AG04449 (cell line): ENCODE results near the gene TSACC.

ENCODE experiments used
- CTCF ChIA-PET: fragments of 350-600 bp; formaldehyde crosslinking; extraction: SDS; loops from one replicate; lab custom pipeline; 2021; ENCODE audit warnings: antibody characterized with exemption; lab: Yijun Ruan, JAX
- POLR2A ChIA-PET: fragments of 400-600, 350-600 bp; formaldehyde crosslinking; extraction: SDS; loops from one replicate; lab custom pipeline; 2020; ENCODE audit warnings: antibody characterized with exemption, inconsistent platforms; lab: Yijun Ruan, JAX
- DNase-seq: peaks from one replicate; pipeline ENCODE4 v3.0.0-alpha.2; 2010; ENCODE audit warnings: low read depth, low spot score
- H3K4me3 ChIP-seq: 2 replicates; pipeline ENCODE4 v1.5.1; 2011; ENCODE audit warnings: low read depth, mild to moderate bottlenecking, control low read depth, low read length
- CTCF ChIP-seq: IDR thresholded peaks from one replicate; pipeline ENCODE4 v1.5.1; 2011; ENCODE audit warnings: mild to moderate bottlenecking, moderate library complexity, low read length, control low read depth, inconsistent platforms; ENCODE audit not compliant: insufficient read depth; ENCODE audit errors: missing control alignments

TSACC gene

GRCh38 chr1:156295391-156295947 lies 42.9 kb upstream of the TSACC start, which contains the start of gene GLMP:
TSS of gene GLMP (minus strand) at chr1:156295679. CDS start at chr1:156295645, 34 bp downstream.
- no peak for DNase-seq
- peak within 1 kb of the TSS; percentile 75 for H3K4me3 ChIP-seq
- CTCF ChIA-PET = interaction anchor here (1.3 kb wide), 1 partner anchor 13 kb away, joined by 6 read pairs; the partner anchor contains the start of gene SMG5
- TF ChIP-seq CTCF = no peak
- POLR2A ChIA-PET = interaction anchor here (1.1 kb wide), 1 partner anchor 12 kb away, joined by 7 read pairs; the partner anchor contains the start of genes SMG5 and TMEM79

GRCh38 chr1:156298852-156299357 lies 39.4 kb upstream of the TSACC start, which contains the start of gene VHLL:
TSS of gene VHLL (minus strand) at chr1:156299307. CDS start at chr1:156299189, 118 bp downstream.
- H3K4me3 ChIP-seq = no peak within 1 kb of the TSS
- ChIA-PET CTCF (interaction anchor here (1.4 kb wide), 1 partner anchor 21 kb away, joined by 5 read pairs; no protein-coding TSS in a partner anchor), POLR2A (no interaction called here)
- TF ChIP-seq CTCF = no peak
- DNase-seq = no peak

DNA sequence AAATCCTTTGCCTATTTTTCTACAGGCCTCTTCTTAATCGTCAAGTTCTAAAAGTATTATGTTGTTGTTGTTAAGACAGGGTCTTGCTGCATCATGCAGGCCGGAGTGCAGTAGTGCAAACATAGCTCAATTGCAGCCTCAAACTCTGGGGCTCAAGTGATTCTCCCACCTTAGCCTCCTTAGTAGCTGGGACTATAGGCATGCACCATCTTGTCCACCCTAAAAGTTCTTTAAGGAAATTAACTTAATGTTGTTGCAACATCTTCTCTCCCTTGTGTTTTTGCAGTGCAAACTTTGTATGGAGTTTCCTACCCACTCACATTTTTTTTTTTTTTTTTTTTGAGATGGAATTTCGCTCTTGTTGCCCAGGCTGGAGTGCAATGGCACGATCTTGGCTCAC lies 35.1 kb upstream of the TSACC start:
- ChIA-PET CTCF (interaction anchor here (0.7 to 3.9 kb wide), 4 partner anchors 15 to 142 kb away, joined by 3 to 23 read pairs (median 3); no protein-coding TSS in a partner anchor), POLR2A (no interaction called here)
- H3K4me3 ChIP-seq = no peak overlapping the region
- no peak for DNase-seq
- TF ChIP-seq CTCF = no peak

- no peak for DNase-seq
- ChIA-PET CTCF (interaction anchor here (2.3 to 3.9 kb wide), 2 partner anchors 13 to 22 kb away, joined by 6 to 23 read pairs; partner anchors contain the start of genes SMG5 and TMEM79), POLR2A (interaction anchor here (0.6 kb wide), 1 partner anchor 18 kb away, joined by 3 read pairs; no protein-coding TSS in a partner anchor)
- H3K4me3 ChIP-seq = no peak overlapping the region
- no peak for TF ChIP-seq CTCF
These were observed 33.1 kb upstream of the TSACC start for GRCh38 chr1:156305215-156305614.

- H3K4me3 ChIP-seq = no peak overlapping the region
- CTCF ChIA-PET = interaction anchor here (2.0 to 6.5 kb wide), 2 partner anchors 10 to 14 kb away, joined by 12 to 49 read pairs; no protein-coding TSS in a partner anchor
- TF ChIP-seq CTCF = no peak
- POLR2A ChIA-PET = no interaction called here
- peak; percentile 9 for DNase-seq
These were observed 30.2 kb upstream of the TSACC start for GRCh38 chr1:156308078-156308477.

DNA sequence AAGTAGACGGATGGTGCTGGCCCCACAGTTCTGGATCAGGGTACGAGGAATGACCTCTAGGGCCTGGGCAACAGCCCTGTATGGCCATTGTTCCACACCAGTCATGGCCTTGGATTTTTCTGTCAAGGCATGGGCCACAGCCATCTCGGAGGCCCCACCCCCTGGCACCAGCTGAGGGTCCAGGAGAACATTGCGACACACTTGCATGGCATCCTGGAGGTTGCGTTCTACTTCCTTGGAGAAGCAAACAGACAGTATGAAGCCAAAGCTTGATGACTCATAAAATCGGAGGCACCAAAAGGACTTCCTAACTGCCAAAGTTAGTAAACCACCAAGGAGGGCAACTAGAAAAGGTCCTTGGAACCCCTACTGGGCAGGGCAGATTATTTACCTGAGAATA lies 27.4 kb upstream of the TSACC start:
- ChIA-PET CTCF (interaction anchor here (3.0 to 6.5 kb wide), 2 partner anchors 8 to 10 kb away, joined by 7 to 49 read pairs; no protein-coding TSS in a partner anchor), POLR2A (no interaction called here)
- no peak overlapping the region for H3K4me3 ChIP-seq
- DNase-seq = no peak
- TF ChIP-seq CTCF = no peak
